B cell (primary cell): Measurements from ENCODE around the gene LRIG3. TPM values are rescaled to one million over a fixed set of nuclear protein-coding genes. Genes with fewer than 3 reads are reported as not detected.

Source experiments
- ATAC-seq: fragments of 200-7000 bp; cut with Tn5 transposase; one replicate; pipeline ENCODE4 v1.10.0; 2021; ENCODE audit warnings: low read depth, mild to moderate bottlenecking, moderate number of reproducible peaks, moderate library complexity
- CTCF ChIA-PET: fragments of 350-600 bp; sonication (Branson Sonifier 250); formaldehyde crosslinking; loops from one replicate; lab custom pipeline; 2021; ENCODE audit warnings: antibody characterized with exemption, inconsistent platforms; lab: Charles Lee
- POLR2A ChIA-PET: fragments of 350-600 bp; sonication (Branson Sonifier 250); formaldehyde crosslinking; loops from one replicate; lab custom pipeline; 2021; ENCODE audit warnings: antibody characterized with exemption; lab: Charles Lee
- DNase-seq: peaks from one replicate; pipeline ENCODE4 v3.0.0; 2013
- H2AFZ ChIP-seq: 2 replicates; pipeline ENCODE4 v1.6.1; 2012; ENCODE audit warnings: mild to moderate bottlenecking, low read depth, low read length; ENCODE audit not compliant: insufficient read depth, poor library complexity, severe bottlenecking
- H3K27ac ChIP-seq, 2 donors: 1 replicate in 1 of 2; 2 replicates in 1 of 2; pipeline ENCODE4 v1.5.1; 2012 to 2013; ENCODE audit warnings: low read length in 2 of 2, mild to moderate bottlenecking in 2 of 2, moderate library complexity in 1 of 2
- H3K27me3 ChIP-seq, 4 experiments: fragments of 200-600 bp in 1 of 4; sonication (generic) in 1 of 4; replicated peaks in 1 of 4; 1 replicate in 2 of 4; 2 replicates in 2 of 4; pipeline versions ENCODE4 v1.6.1 to v1.7.0; 2013 to 2016; ENCODE audit warnings: low read length in 3 of 4, mild to moderate bottlenecking in 2 of 4, mixed read lengths in 1 of 4, moderate library complexity in 1 of 4; ENCODE audit not compliant: insufficient read depth in 4 of 4, control insufficient read depth in 3 of 4; ENCODE audit errors: control extremely low read depth in 1 of 4
- H3K36me3 ChIP-seq, 2 experiments: replicated peaks in 1 of 2; 1 replicate in 1 of 2; 2 replicates in 1 of 2; pipeline versions ENCODE4 v1.6.1 to v1.7.1; 2013; ENCODE audit warnings: low read length in 1 of 2; ENCODE audit not compliant: insufficient read depth in 2 of 2, control insufficient read depth in 1 of 2; ENCODE audit errors: control extremely low read depth in 1 of 2, extremely low read depth in 1 of 2
- H3K4me1 ChIP-seq, 2 donors: fragments of 200-600 bp in 1 of 2; sonication (generic) in 1 of 2; 1 replicate in 1 of 2; 2 replicates in 1 of 2; pipeline versions ENCODE4 v1.5.1 to v1.6.1; 2013 to 2017; ENCODE audit warnings: low read length in 2 of 2; ENCODE audit not compliant: control insufficient read depth in 2 of 2, insufficient read depth in 2 of 2
- H3K4me2 ChIP-seq: replicated peaks from 2 replicates; pipeline ENCODE3; 2012; ENCODE audit warnings: mild to moderate bottlenecking, low read depth, low read length; ENCODE audit not compliant: poor library complexity, severe bottlenecking
- H3K4me3 ChIP-seq, 5 experiments: fragments of 200-600 bp in 1 of 5; sonication (generic) in 1 of 5; 1 replicate in 3 of 5; 2 replicates in 2 of 5; pipeline versions ENCODE4 v1.5.1 to v1.7.0; 2011 to 2016; ENCODE audit warnings: low read length in 4 of 5, mild to moderate bottlenecking in 4 of 5, low read depth in 2 of 5, control low read depth in 1 of 5, moderate library complexity in 1 of 5; ENCODE audit not compliant: insufficient read depth in 1 of 5; ENCODE audit errors: control extremely low read depth in 1 of 5, extremely low read depth in 1 of 5
- H3K79me2 ChIP-seq: fragments of 200-600 bp; sonication (generic); one replicate; pipeline ENCODE4 v1.6.0; 2016; ENCODE audit warnings: low read length; ENCODE audit not compliant: control insufficient read depth, insufficient read depth
- H3K9ac ChIP-seq: fragments of 200-600 bp; sonication (generic); 2 replicates; pipeline ENCODE4 v1.6.1; 2017; ENCODE audit warnings: mild to moderate bottlenecking, low read length, moderate library complexity
- H3K9me3 ChIP-seq, 3 donors: one replicate each; pipeline versions ENCODE4 v1.6.1 to v1.7.1; 2013; ENCODE audit warnings: low read length in 2 of 3; ENCODE audit not compliant: control insufficient read depth in 2 of 3, insufficient read depth in 1 of 3; ENCODE audit errors: control extremely low read depth in 1 of 3
- H4K20me1 ChIP-seq: 2 replicates; pipeline ENCODE4 v1.6.0; 2012; ENCODE audit warnings: mild to moderate bottlenecking, low read length; ENCODE audit not compliant: insufficient read depth, control insufficient read depth, poor library complexity, severe bottlenecking
- H3K27ac Mint-ChIP-seq: one replicate; pipeline ENCODE4 v1.8.0; 2021; ENCODE audit warnings: mixed read lengths
- H3K27me3 Mint-ChIP-seq: one replicate; pipeline ENCODE4 v1.8.0; 2021; ENCODE audit warnings: mixed read lengths
- H3K4me1 Mint-ChIP-seq: one replicate; pipeline ENCODE4 v1.8.0; 2021; ENCODE audit warnings: mixed read lengths
- H3K4me3 Mint-ChIP-seq: one replicate; pipeline ENCODE4 v1.8.0; 2021; ENCODE audit warnings: mixed read lengths
- H3K9me3 Mint-ChIP-seq: one replicate; pipeline ENCODE4 v1.8.0; 2022; ENCODE audit warnings: mixed read lengths; ENCODE audit not compliant: insufficient read depth
- CTCF ChIP-seq: fragments of 200-600 bp; IDR thresholded peaks from one replicate; pipeline ENCODE4 v1.8.0; 2022; ENCODE audit warnings: antibody characterized with exemption, mild to moderate bottlenecking
- EZH2 ChIP-seq: IDR thresholded peaks from 2 replicates; pipeline ENCODE4 v1.6.1; 2012; ENCODE audit warnings: borderline replicate concordance, low read depth, mild to moderate bottlenecking, moderate library complexity, low read length; ENCODE audit not compliant: insufficient read depth, poor library complexity, severe bottlenecking
- WGBS: methylation state at CpG from one replicate; pipeline ENCODE4 v1.1.5; 2013; ENCODE audit warnings: missing lambda C conversion rate; ENCODE audit not compliant: insufficient coverage; 5-methylcytosine and 5-hydroxymethylcytosine counted together
- intact Hi-C: fragments of 100-400 bp; cut with micrococcal nuclease; formaldehyde crosslinking; loops from one replicate; pipeline ENCODE4 v1.10.0; 2022
- polyA plus RNA-seq: library from polyadenylated mRNA; depleted of rRNA; stranded (reverse); fragments of >200 nt; gene quantifications from 2 replicates; pipeline ENCODE4 v1.2.3, GENCODE V29; 2012
- total RNA-seq, 2 donors: library from RNA; stranded (reverse); fragments of 120-200 nt in 1 of 2; gene quantifications; 1 replicate in 1 of 2; 2 replicates in 1 of 2; pipeline versions ENCODE4 v1.2.3 to v1.2.4, GENCODE V29; 2013 to 2022

LRIG3 gene
- total and polyA plus RNA-seq, 2 donors (not counting 1 experiment from before 2014, with no cell fraction given), result 0.13 TPM; not detected in 1

- CTCF ChIA-PET, result no interaction called here
- Histone ChIP-seq H3K36me3 (no peaks in the 10 kb centered on the region), H3K9ac (no peak overlapping the region), H3K4me1 (no peaks in the 10 kb centered on the region), H3K4me2 (no peak overlapping the region), H3K9me3 (no peaks in the 10 kb centered on the region), H2AFZ (no peak overlapping the region), H3K4me3 (no peak overlapping the region), H3K27ac (no peak overlapping the region), H4K20me1 (no peaks in the 10 kb centered on the region), H3K79me2 (no peaks in the 10 kb centered on the region), H3K27me3 (no peaks in the 10 kb centered on the region)
- TF ChIP-seq CTCF (no peak), EZH2 (no peak)
- DNase-seq (no peak), ATAC-seq (no peak)
- POLR2A ChIA-PET, result no interaction called here
- H3K4me3 Mint-ChIP-seq, result no peak overlapping the region
- no peaks in the 10 kb centered on the region for H3K27me3 Mint-ChIP-seq
- no CpG with 5 or more reads among the region's 1 CpG for WGBS
- peaks cover under 1% of the 10 kb centered on the region for H3K9me3 Mint-ChIP-seq
- intact Hi-C loops, result no loop called here
- no peak overlapping the region for H3K27ac Mint-ChIP-seq
- no peaks in the 10 kb centered on the region for H3K4me1 Mint-ChIP-seq
Observed at GRCh38 chr12:58896278-58896677, 24.0 kb downstream of the LRIG3 start.

- Mint-ChIP-seq H3K27ac (no peak overlapping the region), H3K4me1 (no peaks in the 10 kb centered on the region), H3K9me3 (peaks cover 1% of the 10 kb centered on the region), H3K4me3 (no peak overlapping the region), H3K27me3 (no peaks in the 10 kb centered on the region)
- H3K9me3 ChIP-seq, result no peaks in the 10 kb centered on the region
- no peaks in the 10 kb centered on the region for H3K27me3 ChIP-seq
- POLR2A ChIA-PET, result no interaction called here
- WGBS, result 79% methylated on average over 4 of the region's 4 CpGs
- no peaks in the 10 kb centered on the region for H3K79me2 ChIP-seq
- H3K4me1 ChIP-seq, result no peaks in the 10 kb centered on the region
- intact Hi-C loops, result no loop called here
- no peak for TF ChIP-seq EZH2
- TF ChIP-seq CTCF, result no peak
- no peak overlapping the region for H3K9ac ChIP-seq
- CTCF ChIA-PET, result no interaction called here
- no peaks in the 10 kb centered on the region for H4K20me1 ChIP-seq
- H3K4me3 ChIP-seq, result no peak overlapping the region
- no peak for DNase-seq
- H2AFZ ChIP-seq, result no peak overlapping the region
- no peaks in the 10 kb centered on the region for H3K36me3 ChIP-seq
- H3K27ac ChIP-seq, result no peak overlapping the region
- no peak for ATAC-seq
- H3K4me2 ChIP-seq, result no peak overlapping the region
Observed at GRCh38 chr12:58895053-58895452, 25.3 kb downstream of the LRIG3 start.
